Measurements from ENCODE around the gene OR52E2.

Gene OR52E2

GRCh38 chr11:5040876-5041275, 18.6 kb downstream of the OR52E2 start:
- H3K27ac ChIP-seq: no peak overlapping the region
- peaks cover 53% of the 10 kb centered on the region for H3K27me3 ChIP-seq (ENCODE audit: insufficient read depth, low read depth, severe bottlenecking)
- H3K4me3 ChIP-seq (ENCODE audit: low read depth, low read length): no peak overlapping the region
- H3K9me3 ChIP-seq (ENCODE audit: severe bottlenecking): no peaks in the 10 kb centered on the region
- no peaks in the 10 kb centered on the region for H3K36me3 ChIP-seq
- no peak for DNase-seq
- TF ChIP-seq, protein P1, sequence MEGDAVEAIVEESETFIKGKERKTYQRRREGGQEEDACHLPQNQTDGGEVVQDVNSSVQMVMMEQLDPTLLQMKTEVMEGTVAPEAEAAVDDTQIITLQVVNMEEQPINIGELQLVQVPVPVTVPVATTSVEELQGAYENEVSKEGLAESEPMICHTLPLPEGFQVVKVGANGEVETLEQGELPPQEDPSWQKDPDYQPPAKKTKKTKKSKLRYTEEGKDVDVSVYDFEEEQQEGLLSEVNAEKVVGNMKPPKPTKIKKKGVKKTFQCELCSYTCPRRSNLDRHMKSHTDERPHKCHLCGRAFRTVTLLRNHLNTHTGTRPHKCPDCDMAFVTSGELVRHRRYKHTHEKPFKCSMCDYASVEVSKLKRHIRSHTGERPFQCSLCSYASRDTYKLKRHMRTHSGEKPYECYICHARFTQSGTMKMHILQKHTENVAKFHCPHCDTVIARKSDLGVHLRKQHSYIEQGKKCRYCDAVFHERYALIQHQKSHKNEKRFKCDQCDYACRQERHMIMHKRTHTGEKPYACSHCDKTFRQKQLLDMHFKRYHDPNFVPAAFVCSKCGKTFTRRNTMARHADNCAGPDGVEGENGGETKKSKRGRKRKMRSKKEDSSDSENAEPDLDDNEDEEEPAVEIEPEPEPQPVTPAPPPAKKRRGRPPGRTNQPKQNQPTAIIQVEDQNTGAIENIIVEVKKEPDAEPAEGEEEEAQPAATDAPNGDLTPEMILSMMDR (IDR thresholded peaks at IDR 0.05; ENCODE audit: low read depth, low read length): no peak

GRCh38 chr11:5038341-5038740, 21.1 kb downstream of the OR52E2 start:
- no peak overlapping the region for H3K4me3 ChIP-seq (ENCODE audit: low read depth, low read length)
- no peak overlapping the region for H3K27ac ChIP-seq
- H3K9me3 ChIP-seq (ENCODE audit: severe bottlenecking): no peaks in the 10 kb centered on the region
- no peak for DNase-seq
- no peaks in the 10 kb centered on the region for H3K36me3 ChIP-seq
- TF ChIP-seq, protein P1 (IDR thresholded peaks at IDR 0.05; ENCODE audit: low read depth, low read length): no peak
- peaks cover 44% of the 10 kb centered on the region for H3K27me3 ChIP-seq (ENCODE audit: insufficient read depth, low read depth, severe bottlenecking)

- Histone ChIP-seq H3K9me3 (ENCODE audit: severe bottlenecking) (no peaks in the 10 kb centered on the region), H3K4me3 (ENCODE audit: low read depth, low read length) (no peak overlapping the region), H3K36me3 (no peaks in the 10 kb centered on the region), H3K27ac (no peak overlapping the region), H3K27me3 (ENCODE audit: insufficient read depth, low read depth, severe bottlenecking) (peaks cover 41% of the 10 kb centered on the region)
- TF ChIP-seq, protein P1 (IDR thresholded peaks at IDR 0.05; ENCODE audit: low read depth, low read length): no peak
- no peak for DNase-seq
Observed at GRCh38 chr11:5037926-5038325, 21.5 kb downstream of the OR52E2 start.

GRCh38 chr11:5036669-5037068, 22.8 kb downstream of the OR52E2 start:
- H3K27ac ChIP-seq: no peak overlapping the region
- no peaks in the 10 kb centered on the region for H3K9me3 ChIP-seq (ENCODE audit: severe bottlenecking)
- no peak overlapping the region for H3K4me3 ChIP-seq (ENCODE audit: low read depth, low read length)
- TF ChIP-seq, protein P1 (IDR thresholded peaks at IDR 0.05; ENCODE audit: low read depth, low read length): no peak
- no peak for DNase-seq
- H3K36me3 ChIP-seq: no peaks in the 10 kb centered on the region
- H3K27me3 ChIP-seq (ENCODE audit: insufficient read depth, low read depth, severe bottlenecking): peaks cover 41% of the 10 kb centered on the region

- TF ChIP-seq, protein P1 (IDR thresholded peaks at IDR 0.05; ENCODE audit: low read depth, low read length): no peak
- H3K27ac ChIP-seq: no peak overlapping the region
- H3K4me3 ChIP-seq (ENCODE audit: low read depth, low read length): no peak overlapping the region
- H3K27me3 ChIP-seq (ENCODE audit: insufficient read depth, low read depth, severe bottlenecking): peaks cover 9% of the 10 kb centered on the region
- H3K36me3 ChIP-seq: no peaks in the 10 kb centered on the region
- H3K9me3 ChIP-seq (ENCODE audit: severe bottlenecking): peaks cover 6% of the 10 kb centered on the region
- no peak for DNase-seq
Observed at GRCh38 chr11:5021996-5022395, 37.4 kb downstream of the OR52E2 start.

GRCh38 chr11:5013012-5013411, 46.4 kb downstream of the OR52E2 start:
- Histone ChIP-seq H3K36me3 (no peaks in the 10 kb centered on the region), H3K9me3 (ENCODE audit: severe bottlenecking) (no peaks in the 10 kb centered on the region), H3K27ac (no peak overlapping the region), H3K4me3 (ENCODE audit: low read depth, low read length) (no peak overlapping the region), H3K27me3 (ENCODE audit: insufficient read depth, low read depth, severe bottlenecking) (peaks cover 51% of the 10 kb centered on the region)
- TF ChIP-seq, protein P1 (IDR thresholded peaks at IDR 0.05; ENCODE audit: low read depth, low read length): no peak
- DNase-seq: no peak

Measured in WERI-Rb-1 (cell line).